Hepatocyte (in vitro differentiated cells): Measurements from ENCODE around the gene TASOR2. TPM values are rescaled to one million over a fixed set of nuclear protein-coding genes. Genes with fewer than 3 reads are reported as not detected.

Experiments
- DNase-seq: peaks from one replicate; pipeline ENCODE4 v3.0.0-alpha.2; 2016; ENCODE audit warnings: low spot score
- H2AFZ ChIP-seq: fragments of 200-600 bp; sonication (generic); 2 replicates; pipeline ENCODE4 v1.6.0; 2016; ENCODE audit warnings: antibody characterized with exemption, mild to moderate bottlenecking
- H3K27ac ChIP-seq: fragments of 200-600 bp; sonication (generic); 2 replicates; pipeline ENCODE4 v1.5.1; 2016; ENCODE audit warnings: mild to moderate bottlenecking
- H3K27me3 ChIP-seq: fragments of 200-600 bp; sonication (generic); 2 replicates; pipeline ENCODE4 v1.6.1; 2016
- H3K36me3 ChIP-seq: fragments of 200-600 bp; sonication (generic); replicated peaks from 2 replicates; pipeline ENCODE4 v1.5.1; 2016; ENCODE audit warnings: low read depth; ENCODE audit not compliant: insufficient read depth
- H3K4me1 ChIP-seq: fragments of 200-600 bp; sonication (generic); 2 replicates; pipeline ENCODE4 v1.5.1; 2016; ENCODE audit warnings: mild to moderate bottlenecking, moderate library complexity; ENCODE audit not compliant: insufficient read depth
- H3K4me2 ChIP-seq: fragments of 200-600 bp; sonication (generic); 2 replicates; pipeline ENCODE4 v1.6.0; 2016
- H3K4me3 ChIP-seq: fragments of 200-600 bp; sonication (generic); 2 replicates; pipeline ENCODE4 v1.5.1; 2016; ENCODE audit warnings: mild to moderate bottlenecking
- H3K79me2 ChIP-seq: fragments of 200-600 bp; sonication (generic); 2 replicates; pipeline ENCODE4 v1.6.0; 2017; ENCODE audit warnings: mild to moderate bottlenecking
- H3K9me2 ChIP-seq: fragments of 200-600 bp; sonication (generic); replicated peaks from 2 replicates; pipeline ENCODE4 v1.6.0; 2017; ENCODE audit warnings: mild to moderate bottlenecking; ENCODE audit not compliant: insufficient read depth
- H3K9me3 ChIP-seq: fragments of 200-600 bp; sonication (generic); 2 replicates; pipeline ENCODE4 v1.5.1; 2016; ENCODE audit warnings: low read depth, mild to moderate bottlenecking
- H4K20me1 ChIP-seq: fragments of 200-600 bp; sonication (generic); 2 replicates; pipeline ENCODE4 v1.6.0; 2016; ENCODE audit warnings: mild to moderate bottlenecking; ENCODE audit not compliant: insufficient read depth, poor library complexity, severe bottlenecking
- CTCF ChIP-seq: fragments of 200-600 bp; sonication (generic); IDR thresholded peaks from 2 replicates; pipeline ENCODE4 v1.5.1; 2016; ENCODE audit warnings: antibody characterized with exemption, mild to moderate bottlenecking; ENCODE audit not compliant: poor library complexity
- EZH2 ChIP-seq: fragments of 200-600 bp; sonication (generic); IDR thresholded peaks from 2 replicates; pipeline ENCODE4 v1.6.1; 2016; ENCODE audit warnings: antibody characterized with exemption, mild to moderate bottlenecking, borderline replicate concordance
- EZH2phosphoT487 ChIP-seq: fragments of 200-600 bp; sonication (generic); IDR thresholded peaks from one replicate; pipeline ENCODE4 v1.6.1; 2018; ENCODE audit warnings: antibody characterized with exemption, mild to moderate bottlenecking, low read depth, moderate library complexity; ENCODE audit not compliant: unreplicated experiment, severe bottlenecking
- WGBS: methylation state at CpG from one replicate; pipeline ENCODE4 v1.1.6; 2016; ENCODE audit warnings: low lambda C conversion rate; ENCODE audit errors: missing lambda C conversion rate; 5-methylcytosine and 5-hydroxymethylcytosine counted together
- polyA plus RNA-seq: library from polyadenylated mRNA; unstranded; fragments of >200 nt; fragmentation: Nextera tagmentation; extraction: Ambion mirVana; gene quantifications from 2 replicates; pipeline ENCODE4 v1.2.1, GENCODE V29; 2016
- total RNA-seq: library from RNA; depleted of rRNA; stranded (reverse); fragments of >200 nt; gene quantifications from 2 replicates; pipeline ENCODE4 v1.2.3, GENCODE V29; 2014

TASOR2 gene
- total and polyA plus RNA-seq, 2 experiments from 2014 or later = 13.5 to 38.4 TPM

DNA sequence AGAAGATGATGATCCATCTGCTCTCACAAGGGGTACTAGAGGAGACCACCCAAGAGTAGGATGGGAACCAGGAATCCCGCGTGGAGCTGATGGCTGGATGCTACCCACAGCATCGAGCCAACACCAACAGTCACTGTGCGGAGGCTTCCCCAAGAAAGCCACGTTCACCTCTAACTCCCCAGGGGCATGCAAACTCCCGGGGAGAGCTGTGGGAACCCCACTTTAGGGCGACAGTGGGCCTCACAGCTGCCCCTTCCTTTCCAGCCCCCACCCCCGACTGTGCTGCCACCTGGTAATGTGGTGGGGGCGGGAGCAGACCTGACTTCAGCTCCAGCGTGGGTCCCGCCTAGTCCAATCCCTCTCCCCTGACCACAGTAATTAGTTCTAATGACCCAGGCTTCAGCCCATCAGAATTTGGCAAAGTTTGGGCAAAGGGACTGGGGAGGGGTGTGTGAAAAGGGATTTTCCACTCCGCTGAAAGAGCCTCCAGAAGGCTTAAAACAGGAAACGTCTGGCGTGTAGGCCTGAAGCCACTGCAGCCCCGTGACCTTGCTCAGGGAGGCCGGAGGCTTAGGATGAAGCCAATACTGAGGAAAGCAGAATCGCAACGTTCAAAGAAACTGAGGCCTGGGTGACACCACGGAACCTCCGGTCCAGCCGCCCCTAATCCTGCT is 38.6 kb upstream of the TASOR2 start:
- H3K36me3 ChIP-seq = no peaks in the 10 kb centered on the region
- TF ChIP-seq EZH2phosphoT487 (no peak), EZH2 (no peak), CTCF (no peak)

GRCh38 chr10:5647507-5648240 is 37.0 kb upstream of the TASOR2 start:
- Histone ChIP-seq H3K79me2 (no peaks in the 10 kb centered on the region), H3K4me3 (no peak overlapping the region), H3K4me1 (peaks cover 25% of the 10 kb centered on the region), H3K9me3 (no peaks in the 10 kb centered on the region), H4K20me1 (no peaks in the 10 kb centered on the region), H2AFZ (no peak overlapping the region), H3K9me2 (no peaks in the 10 kb centered on the region), H3K27ac (no peak overlapping the region), H3K36me3 (no peaks in the 10 kb centered on the region), H3K4me2 (no peak overlapping the region), H3K27me3 (no peaks in the 10 kb centered on the region)
- DNase-seq = no peak
- 96% methylated on average over 9 of the region's 11 CpGs for WGBS
- no peak for TF ChIP-seq EZH2phosphoT487
- no peak for TF ChIP-seq CTCF
- no peak for TF ChIP-seq EZH2

More for the DNA sequence above, 38.6 kb upstream of the TASOR2 start:
- H3K4me1 ChIP-seq = peaks cover 25% of the 10 kb centered on the region
- H3K4me2 ChIP-seq = peak overlapping the region; percentile 13
- DNase-seq = peak; percentile 4
- 87% methylated on average over 21 of the region's 21 CpGs for WGBS
- H3K27ac ChIP-seq = peak overlapping the region; percentile 66
- H3K9me2 ChIP-seq = no peaks in the 10 kb centered on the region
- H2AFZ ChIP-seq = no peak overlapping the region
- H3K4me3 ChIP-seq = no peak overlapping the region
- no peaks in the 10 kb centered on the region for H4K20me1 ChIP-seq
- H3K79me2 ChIP-seq = no peaks in the 10 kb centered on the region
- H3K27me3 ChIP-seq = no peaks in the 10 kb centered on the region
- no peaks in the 10 kb centered on the region for H3K9me3 ChIP-seq

DNA sequence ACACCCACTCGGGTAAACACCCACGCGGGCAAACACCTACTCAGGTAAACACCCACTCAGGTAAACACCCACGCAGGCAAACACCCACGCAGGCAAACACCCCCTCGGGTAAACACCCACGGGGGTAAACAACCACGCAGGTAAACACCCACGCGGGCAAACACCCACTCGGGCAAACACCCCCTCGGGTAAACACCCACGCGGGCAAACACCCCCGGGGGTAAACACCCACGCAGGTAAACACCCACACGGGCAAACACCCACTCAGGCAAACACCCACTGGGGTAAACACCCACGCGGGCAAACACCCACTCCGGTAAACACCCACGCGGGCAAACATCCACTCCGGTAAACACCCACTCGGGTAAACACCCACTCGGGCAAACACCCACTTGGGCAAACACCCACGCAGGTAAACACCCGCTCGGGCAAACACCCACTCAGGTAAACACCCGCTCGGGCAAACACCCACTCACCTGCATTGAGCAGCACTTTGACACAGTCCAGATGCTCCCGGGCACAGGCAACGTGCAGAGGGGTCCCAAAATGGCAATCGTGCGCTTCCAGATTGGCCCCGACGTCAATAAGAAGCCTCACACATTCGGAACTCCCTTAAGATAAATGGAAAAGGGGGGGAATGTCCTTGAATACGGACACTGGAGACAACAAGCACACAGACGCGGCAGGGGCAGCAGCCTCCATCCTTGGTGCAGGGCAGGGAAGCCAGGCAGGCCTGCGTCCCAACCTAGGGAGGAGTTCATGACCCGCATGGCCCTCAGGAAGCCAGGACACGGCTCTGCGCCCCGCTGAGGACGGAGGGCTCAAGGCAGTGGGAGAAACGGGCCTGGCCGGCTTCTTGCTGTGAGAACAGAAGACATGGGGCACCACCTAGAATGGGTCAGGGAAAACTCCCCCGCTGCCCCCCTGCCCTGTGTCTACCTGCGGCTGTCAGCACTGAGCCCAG is 35.9 kb upstream of the TASOR2 start:
- DNase-seq = no peak
- no peak overlapping the region for H3K4me2 ChIP-seq
- H3K27me3 ChIP-seq = no peaks in the 10 kb centered on the region
- H3K4me3 ChIP-seq = no peak overlapping the region
- no peaks in the 10 kb centered on the region for H3K9me3 ChIP-seq
- peaks cover 22% of the 10 kb centered on the region for H3K4me1 ChIP-seq
- no peaks in the 10 kb centered on the region for H3K9me2 ChIP-seq
- 93% methylated on average over 35 of the region's 50 CpGs for WGBS
- TF ChIP-seq CTCF (no peak), EZH2phosphoT487 (no peak), EZH2 (no peak)
- no peak overlapping the region for H3K27ac ChIP-seq
- peaks cover 1% of the 10 kb centered on the region for H3K79me2 ChIP-seq
- H4K20me1 ChIP-seq = no peaks in the 10 kb centered on the region
- no peaks in the 10 kb centered on the region for H3K36me3 ChIP-seq
- H2AFZ ChIP-seq = no peak overlapping the region
